ENCODE data around the gene FSHR. TPM values are rescaled to one million over a fixed set of nuclear protein-coding genes. Genes with fewer than 3 reads are reported as not detected.

Gene FSHR
- total and polyA plus RNA-seq, 7 donors, result not detected

GRCh38 chr2:48938231-48938630, 216.1 kb downstream of the FSHR start:
- H3K27ac ChIP-seq, result no peak overlapping the region
- peaks cover 0 to 14% (median 0%) of the 10 kb centered on the region in 3 donors for H3K27me3 ChIP-seq
- TF ChIP-seq POLR2A (IDR thresholded peaks at IDR 0.05) (no peak), CTCF (IDR thresholded peaks at IDR 0.05) (no peak), POLR2AphosphoS5 (IDR thresholded peaks at IDR 0.05) (no peak), EP300 (IDR thresholded peaks at IDR 0.05) (no peak)
- H3K4me1 ChIP-seq, result peaks cover 0 to 2% (median 0%) of the 10 kb centered on the region in 4 donors
- intact Hi-C loops (cut with DNase I), result no loop called here
- DNase-seq, result no peak
- 67 to 74% methylated on average over 4 of the region's 4 CpGs for WGBS, 2 donors
- H3K4me3 ChIP-seq, result no peak overlapping the region
- H3K9me3 ChIP-seq, result no peaks in the 10 kb centered on the region
- no peaks in the 10 kb centered on the region for H3K36me3 ChIP-seq

- intact Hi-C loops (cut with DNase I), result no loop called here
- no peak for DNase-seq
- no peak overlapping the region for H3K4me3 ChIP-seq
- no peaks in the 10 kb centered on the region for H3K4me1 ChIP-seq
- 89 to 92% methylated on average over 7 of the region's 7 CpGs for WGBS, 2 donors
- TF ChIP-seq EP300 (IDR thresholded peaks at IDR 0.05) (no peak), CTCF (IDR thresholded peaks at IDR 0.05) (no peak), POLR2A (IDR thresholded peaks at IDR 0.05) (no peak), POLR2AphosphoS5 (IDR thresholded peaks at IDR 0.05) (no peak)
- H3K27ac ChIP-seq, result no peak overlapping the region
- H3K9me3 ChIP-seq, result no peaks in the 10 kb centered on the region
- H3K36me3 ChIP-seq, result no peaks in the 10 kb centered on the region
- H3K27me3 ChIP-seq, result peaks cover 0 to 5% (median 0%) of the 10 kb centered on the region in 3 donors
Observed at GRCh38 chr2:48934807-48935206, 219.5 kb downstream of the FSHR start.

GRCh38 chr2:48933828-48934497, 220.4 kb downstream of the FSHR start:
- DNase-seq, result no peak
- H3K4me3 ChIP-seq, result no peak overlapping the region
- intact Hi-C loops (cut with DNase I), result no loop called here
- H3K27ac ChIP-seq, result no peak overlapping the region
- no peaks in the 10 kb centered on the region for H3K9me3 ChIP-seq
- H3K27me3 ChIP-seq, result peaks cover 0 to 5% (median 0%) of the 10 kb centered on the region in 3 donors
- TF ChIP-seq CTCF (IDR thresholded peaks at IDR 0.05) (no peak), POLR2A (IDR thresholded peaks at IDR 0.05) (no peak), POLR2AphosphoS5 (IDR thresholded peaks at IDR 0.05) (no peak), EP300 (IDR thresholded peaks at IDR 0.05) (no peak)
- no peaks in the 10 kb centered on the region for H3K4me1 ChIP-seq
- WGBS, 2 donors, result 59 to 82% methylated on average over 5 of the region's 5 CpGs
- no peaks in the 10 kb centered on the region for H3K36me3 ChIP-seq

GRCh38 chr2:48932667-48933066, 221.6 kb downstream of the FSHR start:
- Histone ChIP-seq H3K4me3 (no peak overlapping the region), H3K36me3 (no peaks in the 10 kb centered on the region), H3K9me3 (no peaks in the 10 kb centered on the region), H3K4me1 (no peaks in the 10 kb centered on the region), H3K27ac (no peak overlapping the region), H3K27me3 (peaks cover 0 to 5% (median 0%) of the 10 kb centered on the region in 3 donors)
- DNase-seq, result no peak
- TF ChIP-seq EP300 (IDR thresholded peaks at IDR 0.05) (no peak), POLR2AphosphoS5 (IDR thresholded peaks at IDR 0.05) (no peak), CTCF (IDR thresholded peaks at IDR 0.05) (no peak), POLR2A (IDR thresholded peaks at IDR 0.05) (no peak)
- intact Hi-C loops (cut with DNase I), result no loop called here
- 78 to 82% methylated on average over 4 of the region's 4 CpGs for WGBS, 2 donors

All from sigmoid colon (tissue), 7 donors.